Activated CD8-positive, alpha-beta memory T cell treated with anti-CD3 and anti-CD28 coated beads, Interleukin-2, amount 50 U/mL, for 48 hours (primary cell): Measurements from ENCODE around the gene MDFI.

Source experiments
- DNase-seq: peaks from one replicate; pipeline ENCODE4 v3.0.0-alpha.2; 2020

MDFI gene

DNA sequence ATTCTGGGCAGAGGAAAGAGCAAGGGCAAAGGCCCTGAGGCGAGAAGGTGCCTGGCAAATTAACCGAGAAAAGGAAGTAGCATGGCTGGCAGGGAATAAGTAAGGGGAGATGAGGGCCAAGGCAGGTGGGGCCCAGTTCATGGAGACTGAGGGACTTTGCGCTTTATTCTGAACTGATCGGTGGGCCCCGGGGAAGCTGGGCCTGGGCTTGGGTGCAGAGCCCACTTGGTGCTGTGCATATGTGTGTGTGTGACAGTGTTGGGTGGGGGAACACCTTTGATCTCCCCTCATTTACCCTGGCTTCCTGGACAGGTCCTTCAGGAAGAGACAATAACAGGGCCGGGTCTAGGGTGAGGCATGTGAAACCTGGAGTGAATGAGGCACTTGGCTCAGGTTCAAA, 2.9 kb upstream of the MDFI start:
- no peak for DNase-seq

DNA sequence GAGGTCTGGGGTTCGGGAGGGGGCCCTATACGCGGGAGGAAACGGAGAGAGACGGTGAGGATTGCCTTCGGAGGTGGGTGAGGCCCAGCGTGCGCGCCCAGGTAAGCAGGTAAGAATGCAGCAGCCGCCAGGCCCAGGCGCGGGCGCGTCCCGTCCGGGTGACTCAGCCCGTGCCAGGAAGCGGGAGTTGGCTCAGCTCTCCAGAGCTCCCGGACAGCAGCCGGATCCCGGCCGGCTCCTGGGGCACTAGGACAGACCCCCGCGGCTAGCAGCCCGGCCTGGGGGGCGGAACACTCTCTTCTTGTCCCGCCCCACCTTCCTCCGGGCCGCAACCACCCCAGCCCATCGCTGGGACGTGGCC, 1.5 kb upstream of the MDFI start:
- no peak for DNase-seq

DNA sequence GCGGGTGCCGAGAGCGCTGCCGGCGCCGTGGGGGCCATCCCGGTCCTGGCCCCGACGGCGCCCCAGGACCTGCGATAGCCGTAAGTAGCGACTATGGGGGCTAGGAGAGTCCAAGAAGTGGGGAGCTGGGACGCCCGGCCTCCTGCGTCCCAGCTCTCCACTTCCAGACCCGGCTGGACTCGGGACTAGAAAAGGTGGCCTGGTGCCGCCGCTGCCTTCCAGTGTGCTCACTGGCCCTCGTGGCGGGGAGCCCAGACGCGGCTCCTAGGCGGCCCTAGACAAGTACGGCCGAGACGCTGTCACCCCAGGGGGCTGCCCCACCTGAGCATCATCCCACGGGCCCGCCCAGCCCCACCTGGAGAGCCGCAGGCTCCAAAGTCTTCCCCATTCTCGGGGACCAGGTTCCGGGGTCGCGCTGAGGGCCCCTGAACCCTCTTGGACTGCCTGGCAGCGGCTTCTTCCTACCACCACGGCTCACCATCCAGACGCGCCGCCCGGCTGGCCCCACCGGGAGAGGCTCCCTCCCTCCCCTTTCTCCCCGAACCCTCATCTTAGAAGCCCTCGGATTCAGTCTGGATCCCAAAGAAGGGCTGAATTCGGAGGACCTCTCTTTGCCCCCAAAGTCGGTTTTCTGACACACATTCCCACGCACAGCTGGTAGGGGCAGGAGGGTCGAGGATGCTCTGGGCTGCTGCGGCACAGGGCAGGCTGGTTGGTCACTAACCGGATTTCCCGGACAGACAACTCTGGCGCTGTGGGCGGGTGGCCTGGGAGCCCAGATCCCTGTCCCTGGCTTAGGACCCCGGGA, 870 bp upstream of the MDFI start:
- DNase-seq, result no peak

DNA sequence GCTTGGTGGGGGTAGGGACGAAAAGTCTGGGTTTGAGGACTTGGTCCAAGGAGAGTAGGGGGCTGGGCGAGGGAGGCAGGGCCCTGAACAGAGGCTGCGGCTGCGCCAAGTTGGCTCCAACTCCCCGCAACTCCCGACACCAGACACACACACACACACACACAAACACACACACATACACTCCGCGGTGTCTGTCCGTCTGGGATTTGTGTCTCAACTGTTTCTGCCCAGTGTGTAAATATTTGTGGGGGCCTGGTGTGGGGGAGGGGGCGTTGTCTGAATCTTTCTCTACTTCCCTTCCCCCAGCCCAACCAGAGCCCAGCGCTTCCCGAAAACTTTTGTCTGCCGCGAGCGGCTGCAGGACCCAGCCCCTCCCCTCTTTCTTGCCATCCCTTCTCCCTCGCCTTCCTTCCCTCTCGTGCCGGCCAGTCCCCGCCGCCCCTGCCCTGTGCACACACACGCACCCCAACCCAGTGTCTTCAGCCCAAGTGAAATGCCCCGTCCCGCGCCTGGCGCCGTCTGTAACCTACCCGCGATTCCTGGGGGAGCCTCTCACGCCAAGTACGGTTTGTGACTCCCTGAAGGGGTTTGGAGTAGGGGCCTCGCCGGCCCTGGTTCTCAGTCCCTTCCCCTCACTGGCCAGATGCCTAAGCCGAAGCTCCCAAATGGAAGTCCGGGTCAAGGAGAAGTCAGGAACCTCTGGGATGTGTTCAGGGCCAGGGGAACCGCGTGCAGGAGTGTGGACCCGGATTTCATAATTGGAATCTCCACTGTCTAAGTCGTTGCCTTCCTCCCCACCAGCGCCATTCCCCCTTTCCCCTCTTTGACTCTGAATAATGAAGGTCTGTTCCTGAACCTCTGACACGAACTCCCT, 904 bp downstream of the MDFI start:
- no peak for DNase-seq

DNA sequence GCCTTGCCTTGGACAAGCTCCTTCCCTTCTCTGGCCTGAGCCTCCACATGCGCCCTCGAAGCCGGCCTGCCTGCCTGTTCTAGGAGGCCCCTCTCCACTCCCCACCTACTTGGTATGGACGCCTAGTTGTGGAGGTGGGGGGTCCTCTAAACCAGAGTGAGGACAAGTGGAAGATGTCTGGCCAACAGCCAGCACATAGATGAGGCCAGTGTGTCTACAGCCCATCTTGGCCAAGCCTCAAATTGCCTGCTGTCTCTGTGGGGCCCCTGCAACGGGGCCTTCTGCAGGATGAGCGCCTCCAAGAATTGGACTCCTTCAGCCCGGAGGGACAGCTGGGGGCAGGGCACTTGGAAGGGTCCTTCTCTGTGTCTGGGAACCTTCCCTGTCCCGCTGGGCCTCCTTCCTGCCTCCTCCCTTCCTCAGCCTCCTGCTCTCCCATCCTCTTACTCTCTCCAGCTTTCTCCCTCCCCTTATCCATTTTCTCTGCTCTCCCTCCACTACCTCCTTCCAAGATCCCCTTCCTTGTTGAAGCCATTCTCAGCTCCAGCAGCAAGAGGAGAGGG, 1.6 kb downstream of the MDFI start:
- DNase-seq, result no peak

DNA sequence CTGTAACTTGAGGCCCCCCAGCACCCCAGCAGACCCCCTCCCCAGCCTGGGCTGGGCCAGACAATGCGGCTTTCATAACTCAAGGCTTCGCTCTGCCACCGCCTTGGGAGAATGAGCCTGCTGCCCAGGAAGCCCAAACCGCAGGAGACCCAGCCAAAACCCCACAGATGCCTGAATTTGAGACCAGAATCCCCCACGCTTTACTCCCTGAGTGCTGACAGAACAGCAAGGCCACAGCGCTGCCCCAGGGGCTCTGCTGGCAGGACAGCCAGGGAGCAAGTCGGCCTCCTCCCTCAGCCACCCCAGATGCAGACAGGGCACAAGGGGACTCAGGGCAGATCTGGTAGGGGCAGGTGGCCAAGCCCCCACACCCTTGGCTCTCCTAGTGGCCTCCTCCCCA, 2.2 kb downstream of the MDFI start:
- DNase-seq, result no peak

DNA sequence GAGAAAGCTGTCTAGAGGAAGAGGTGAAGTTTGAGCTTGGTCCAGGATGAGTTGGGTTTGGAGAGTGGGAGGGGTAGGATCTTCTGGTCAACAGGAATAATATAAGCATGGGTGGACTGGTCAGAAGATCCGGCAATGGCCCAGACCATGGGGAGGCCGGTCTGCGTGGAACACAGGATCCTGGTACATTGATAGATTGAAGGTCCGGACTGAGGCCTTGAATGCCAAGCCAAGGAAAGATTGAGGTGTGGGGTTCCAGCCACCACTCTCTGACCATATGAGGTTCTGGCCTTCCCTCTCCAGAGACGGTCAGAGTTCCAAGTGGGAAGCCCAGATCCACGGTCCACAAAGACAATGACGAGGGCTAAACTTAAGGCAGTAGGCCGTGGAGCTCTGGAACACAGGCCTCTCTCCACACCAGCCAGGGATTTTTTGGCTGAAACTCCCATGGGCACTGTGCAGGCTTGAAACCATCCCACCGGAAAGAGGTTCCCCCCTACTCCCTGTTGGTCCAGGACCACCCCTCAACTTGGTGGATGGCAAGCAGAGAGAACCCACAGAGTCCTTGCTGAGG, 3.2 kb downstream of the MDFI start:
- DNase-seq, result no peak

DNA sequence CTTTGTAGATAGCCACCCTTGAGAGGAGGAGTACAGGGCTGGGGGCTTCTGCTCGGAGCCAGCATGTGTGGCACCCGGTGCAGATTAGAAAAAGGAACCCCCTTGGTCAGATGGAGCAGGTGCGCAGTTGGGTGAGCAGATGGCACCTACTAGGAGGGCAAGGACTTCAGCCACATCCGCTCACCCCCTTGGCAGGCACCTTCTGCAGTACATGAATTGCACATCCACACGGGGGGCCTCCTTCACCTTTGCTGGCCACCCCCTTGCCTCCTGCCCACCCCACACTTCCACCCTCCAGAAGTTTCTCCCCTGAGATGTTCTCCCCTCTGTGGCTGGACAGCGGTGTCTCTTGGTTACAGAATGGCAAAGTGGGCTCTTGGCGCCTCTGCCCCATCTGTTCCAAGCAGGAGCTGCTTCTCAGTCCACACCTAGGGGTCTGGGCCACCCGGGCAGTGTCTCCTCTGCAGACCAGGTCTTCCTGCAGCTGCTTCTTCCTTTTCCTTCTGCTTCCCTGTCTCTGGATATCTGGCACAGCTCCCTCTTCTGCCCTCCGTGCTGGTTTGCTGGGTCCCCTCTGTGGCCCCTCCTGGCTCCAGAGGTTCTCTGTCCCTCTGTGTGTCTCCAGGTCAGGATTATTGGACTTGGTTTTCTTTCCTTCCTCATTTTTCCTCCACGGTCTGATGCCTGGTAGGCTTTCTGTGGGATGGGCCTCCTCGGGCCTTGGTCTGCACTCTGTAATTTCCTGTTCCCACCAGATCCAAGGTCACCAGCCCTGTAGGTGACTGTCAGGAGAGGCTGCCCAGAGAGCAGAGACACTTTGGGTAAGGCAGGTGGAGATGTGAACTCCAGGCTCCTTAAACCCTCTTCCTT, 4.1 kb downstream of the MDFI start:
- DNase-seq, result no peak

DNA sequence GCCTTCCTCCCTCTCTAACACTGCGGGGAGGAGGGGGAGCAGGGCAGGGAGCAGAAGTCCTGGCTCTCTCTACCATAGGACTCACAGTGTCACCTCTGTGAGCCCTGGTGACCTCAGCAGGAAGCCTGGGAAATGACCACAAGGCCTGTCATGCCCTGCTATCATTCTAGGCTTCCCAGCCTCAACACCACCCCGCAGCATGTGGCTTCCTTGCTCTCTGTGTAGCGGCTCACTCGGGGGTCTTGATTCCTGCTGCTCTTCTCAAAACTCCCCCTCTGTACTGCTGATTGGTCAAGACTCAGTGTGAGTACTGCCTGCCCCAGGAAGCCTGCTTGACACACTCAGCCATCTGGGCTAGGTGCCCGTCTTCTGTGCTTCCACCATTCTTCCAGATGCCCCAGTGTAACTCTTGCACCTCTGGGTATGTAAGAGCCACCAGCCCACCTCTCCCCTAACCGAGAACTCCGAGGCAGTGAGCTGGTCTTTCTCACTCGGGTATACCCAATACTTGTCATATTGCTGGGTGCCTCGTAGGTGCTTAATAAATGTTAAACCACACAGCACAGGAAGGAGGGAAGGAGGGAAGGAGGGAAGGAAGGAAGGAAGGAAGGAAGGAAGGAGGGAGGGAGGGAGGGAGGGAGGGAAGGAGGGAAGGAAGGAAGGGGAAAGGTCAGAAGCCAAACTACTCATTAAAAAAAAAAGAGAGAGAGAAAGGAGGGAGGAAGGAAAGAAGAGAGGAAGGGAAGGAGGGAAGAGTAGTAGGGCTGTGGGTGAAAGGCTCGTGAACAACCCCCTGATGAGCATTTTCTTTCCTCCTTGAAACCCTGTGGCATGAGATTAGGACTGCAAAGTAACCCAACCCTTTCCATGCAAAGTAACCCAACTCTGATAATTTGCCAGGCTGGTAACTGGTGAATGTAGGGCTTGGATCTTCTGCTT, 5.0 kb downstream of the MDFI start:
- no peak for DNase-seq

DNA sequence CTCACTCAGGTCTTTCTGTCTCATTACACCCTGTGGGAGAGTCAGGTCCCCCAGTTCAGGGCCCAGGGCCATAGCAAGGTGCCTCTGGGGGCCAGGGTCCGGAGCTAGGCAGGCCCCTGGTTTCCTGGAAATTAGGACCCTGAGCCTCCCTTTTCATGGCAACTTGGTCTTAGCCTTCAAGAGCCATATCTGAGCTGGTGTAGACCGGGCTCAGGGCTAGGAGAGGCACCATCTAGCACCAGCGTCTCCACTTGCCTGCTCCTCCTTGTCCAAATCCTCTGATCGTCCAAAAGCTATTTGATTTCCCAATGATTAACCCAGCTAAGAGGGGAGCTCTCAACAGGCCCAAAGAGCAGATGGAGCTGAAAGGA, 5.6 kb downstream of the MDFI start:
- no peak for DNase-seq

DNA sequence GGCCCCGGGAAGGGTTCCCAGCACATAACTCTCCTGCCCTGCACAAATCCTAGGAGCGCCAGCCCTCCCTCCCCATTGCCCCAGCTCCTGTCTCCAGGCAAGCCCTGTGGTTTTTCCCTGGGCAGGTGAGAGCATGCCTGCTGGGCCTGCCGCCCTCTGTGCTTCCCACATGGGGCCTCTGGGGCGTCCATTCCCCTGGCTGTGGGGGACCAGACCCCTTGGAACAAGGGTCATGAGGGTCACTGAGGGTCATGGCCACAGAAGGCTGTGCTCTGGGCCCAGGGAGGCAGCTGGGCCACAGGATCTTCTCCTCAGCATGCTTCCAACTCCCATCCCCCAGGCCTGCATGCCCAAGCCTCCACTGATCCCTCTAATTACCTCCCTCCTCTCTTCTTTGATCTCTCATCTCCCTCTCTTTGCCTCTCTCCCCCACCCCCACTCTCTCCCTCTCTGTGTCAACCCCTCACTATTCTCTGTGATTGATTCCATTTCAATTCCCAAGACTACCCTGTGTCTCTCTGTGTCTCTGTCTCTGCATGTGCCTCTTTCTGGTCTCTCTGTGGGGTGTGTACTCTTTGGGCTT, 6.1 kb downstream of the MDFI start:
- DNase-seq, result no peak

DNA sequence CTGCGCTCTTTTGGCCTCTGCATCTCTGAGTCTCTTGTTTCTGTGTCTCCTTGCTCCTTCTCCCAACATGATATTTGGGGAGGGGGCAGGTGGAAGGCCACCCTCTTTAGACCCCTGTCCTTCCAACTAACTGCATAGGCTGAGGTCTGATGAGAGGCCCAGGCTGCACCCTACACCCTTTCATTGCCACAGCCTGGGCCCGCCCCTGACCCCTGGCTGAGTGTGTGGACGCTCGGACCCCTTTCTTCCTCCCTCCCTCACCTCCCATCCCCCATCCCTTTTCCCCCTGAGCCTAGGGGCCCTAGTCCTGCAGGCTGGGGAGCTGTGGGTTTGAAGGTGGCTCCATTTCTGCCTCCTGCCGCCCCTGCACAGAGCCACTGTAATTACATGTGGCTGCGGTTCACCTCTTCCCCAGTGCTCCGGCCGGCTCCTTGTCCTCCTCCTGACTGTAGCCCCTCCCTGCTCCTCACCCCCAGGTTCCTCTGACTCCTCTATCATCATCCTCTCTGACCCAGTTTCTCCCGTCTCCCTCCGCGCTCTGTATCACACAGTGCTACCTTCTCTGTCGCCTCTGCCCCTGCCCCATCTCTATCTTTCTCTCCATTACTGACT, 6.8 kb downstream of the MDFI start:
- DNase-seq, result no peak

DNA sequence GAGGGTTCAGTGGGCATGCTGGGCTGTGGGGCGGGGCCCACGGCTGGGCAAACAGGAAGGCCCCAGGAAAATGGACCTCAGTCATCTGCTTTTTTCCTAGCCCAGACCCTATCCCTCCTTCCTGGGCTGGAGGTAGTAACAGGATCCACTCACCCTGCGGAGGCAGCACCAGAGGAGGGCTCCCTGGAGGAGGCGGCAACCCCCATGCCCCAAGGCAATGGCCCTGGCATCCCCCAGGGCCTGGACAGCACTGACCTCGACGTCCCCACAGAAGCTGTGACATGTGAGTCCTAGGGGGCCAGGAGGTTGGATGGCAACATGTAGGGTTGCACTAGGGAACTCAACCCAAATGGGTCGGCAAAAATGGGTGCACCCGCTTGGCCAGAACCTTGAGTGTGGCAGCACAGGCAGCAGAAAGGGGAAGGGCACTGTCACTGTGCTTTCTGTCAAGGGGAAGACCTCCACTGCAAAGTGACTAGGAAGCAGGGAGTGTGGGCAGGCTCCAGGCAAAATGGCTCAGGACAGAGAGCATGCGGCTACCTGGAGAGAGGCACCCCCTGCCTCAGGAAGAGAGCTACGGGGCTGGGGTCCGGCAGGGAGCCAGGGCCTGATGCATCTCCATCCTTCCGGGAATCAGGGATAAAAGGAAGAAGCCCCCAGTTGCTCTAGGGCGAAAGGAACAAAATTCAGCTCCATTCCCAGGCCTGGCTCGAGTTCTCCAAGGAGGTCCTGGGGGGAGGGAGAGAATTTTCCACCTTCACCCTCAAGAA, 7.9 kb downstream of the MDFI start:
- DNase-seq, result no peak

DNA sequence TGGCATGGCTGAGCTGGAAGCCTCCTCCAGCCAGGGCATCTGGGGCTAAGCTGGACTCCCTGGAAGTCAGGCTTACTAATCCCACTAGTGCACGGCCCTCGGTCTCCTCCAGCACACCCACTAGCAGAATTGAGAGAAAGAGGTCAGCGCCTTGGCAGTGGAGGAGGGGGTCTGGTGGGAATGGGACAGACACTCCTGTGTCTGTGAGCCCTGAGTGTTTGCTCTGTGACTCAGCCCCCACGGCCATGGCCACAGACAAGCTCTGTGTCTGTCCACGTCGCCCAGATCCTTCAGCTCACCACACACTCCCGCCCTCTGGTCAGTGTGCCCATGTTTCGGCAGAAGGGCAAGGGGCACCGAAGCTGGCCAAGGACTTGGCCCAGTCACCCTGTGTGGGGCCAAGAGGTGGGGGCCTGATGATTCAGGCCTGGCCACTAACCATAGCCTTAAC, 8.8 kb downstream of the MDFI start:
- no peak for DNase-seq

DNA sequence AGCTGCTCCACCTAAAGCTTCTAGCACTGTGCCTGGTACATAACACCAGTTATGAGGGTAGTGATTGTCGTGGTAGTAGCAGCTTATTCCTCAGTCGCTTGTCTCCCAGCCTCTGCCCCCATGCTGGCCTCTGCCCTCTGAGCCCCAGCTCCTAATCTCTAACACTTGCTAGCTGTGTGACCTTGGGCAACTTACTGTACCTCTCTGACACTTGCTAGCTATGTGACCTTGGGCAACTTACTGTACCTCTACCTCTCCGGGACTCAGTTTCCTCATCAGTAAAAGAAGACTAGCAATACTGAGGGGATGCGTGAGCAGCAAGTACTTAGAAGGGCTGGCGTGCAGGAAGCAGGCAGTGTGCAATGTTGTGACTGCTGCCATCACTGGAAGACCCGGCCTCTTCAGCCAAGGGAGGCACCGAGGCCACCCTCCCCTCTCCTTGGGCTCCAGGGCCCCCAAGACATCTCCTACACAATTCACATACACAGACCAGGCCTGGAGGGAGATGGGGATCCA, 9.9 kb downstream of the MDFI start:
- no peak for DNase-seq

DNA sequence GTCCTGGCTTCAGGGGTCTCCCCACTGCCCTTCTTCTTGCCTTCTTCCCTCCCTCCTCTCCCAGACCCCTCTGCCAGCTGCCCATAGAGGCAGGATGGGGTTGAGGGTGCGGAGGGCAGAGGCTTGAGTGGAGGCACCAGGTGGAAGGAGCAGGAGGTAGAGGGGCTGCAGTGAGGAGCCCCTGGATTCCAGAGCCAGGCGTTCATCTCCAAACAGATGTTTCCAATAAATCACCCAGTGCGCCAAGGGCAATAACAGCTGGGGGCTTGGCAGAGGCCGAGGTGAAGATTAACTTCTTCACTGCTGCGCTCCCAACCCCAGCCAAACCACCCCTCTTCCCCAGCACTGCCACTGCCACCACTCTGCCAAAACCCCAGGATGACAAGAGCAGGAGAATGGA, 10.7 kb downstream of the MDFI start:
- no peak for DNase-seq

DNA sequence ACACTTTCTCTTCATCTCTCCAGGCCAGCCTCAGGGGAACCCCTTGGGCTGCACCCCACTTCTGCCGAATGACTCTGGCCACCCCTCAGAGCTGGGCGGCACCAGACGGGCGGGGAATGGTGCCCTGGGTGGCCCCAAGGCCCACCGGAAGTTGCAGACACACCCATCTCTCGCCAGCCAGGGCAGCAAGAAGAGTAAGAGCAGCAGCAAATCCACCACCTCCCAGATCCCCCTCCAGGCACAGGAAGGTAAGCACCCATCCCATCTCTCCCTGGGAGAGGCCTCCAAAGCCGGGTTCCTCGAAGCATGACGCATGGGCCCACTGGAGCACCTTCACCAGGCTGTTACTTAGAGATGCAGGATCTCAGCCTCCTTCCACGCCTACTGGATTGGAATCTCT, 11.3 kb downstream of the MDFI start:
- no peak for DNase-seq

DNA sequence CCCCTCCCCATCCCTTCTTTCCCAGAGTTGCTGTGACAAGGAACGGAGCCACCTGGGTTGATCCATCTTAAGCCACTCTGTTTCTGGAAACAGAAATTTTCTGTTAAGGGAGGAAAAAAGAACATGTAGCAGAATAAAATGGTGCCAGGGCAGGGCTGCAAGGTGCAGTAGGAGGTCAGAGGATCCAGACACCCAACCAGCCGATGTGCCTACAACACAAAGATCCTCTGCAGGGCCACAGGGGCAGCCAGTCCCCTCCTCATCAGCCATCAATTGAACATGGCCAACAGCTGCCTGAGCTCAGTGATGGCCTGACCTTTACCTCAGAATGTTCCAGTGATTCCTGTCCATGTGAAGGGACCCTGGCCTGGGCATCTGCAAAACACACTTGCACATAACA, 11.9 kb downstream of the MDFI start:
- no peak for DNase-seq

DNA sequence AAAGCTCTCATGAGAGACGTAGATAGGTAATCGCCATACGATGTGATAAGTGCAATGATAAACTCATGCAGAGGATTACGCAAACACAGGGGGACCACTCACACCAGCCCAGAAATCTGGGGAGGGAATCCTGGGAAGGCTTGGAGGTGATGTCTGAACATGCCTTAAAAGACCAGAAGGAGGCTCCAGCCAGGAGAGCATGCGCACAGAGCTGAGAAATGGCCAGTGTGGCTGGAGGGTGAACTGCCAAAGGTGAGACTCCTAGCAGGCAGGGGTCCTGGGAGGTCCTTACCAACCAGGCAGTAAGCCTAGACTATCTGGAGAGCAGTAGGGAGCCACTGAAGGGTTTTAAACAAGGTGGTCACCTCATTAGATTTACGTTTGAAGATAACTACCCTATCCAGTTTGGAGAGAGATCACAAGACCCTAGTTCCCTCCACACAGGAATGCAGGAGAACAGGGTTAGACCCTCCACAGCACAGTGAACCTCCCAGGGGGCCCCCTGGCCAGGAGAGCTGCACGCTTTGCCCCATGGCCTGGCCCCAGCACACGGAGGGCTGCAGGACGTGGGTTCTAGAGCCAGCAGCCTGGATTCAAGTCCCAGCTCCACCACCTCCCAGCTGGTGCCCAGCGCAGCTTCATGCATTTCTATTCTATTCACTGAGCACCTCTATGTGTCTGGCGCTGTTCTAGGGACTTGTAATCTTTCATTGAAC, 13.1 kb downstream of the MDFI start:
- DNase-seq, result no peak
